Iris pigment epithelial cell (primary cell): ENCODE data around the gene SMIM14.
"Not testable (repeated sequence)": the region's sequence is repeated elsewhere in the genome, so short reads cannot be mapped to it uniquely, and the experiment has no call there.

ENCODE experiments used
- DNase-seq: peaks from one replicate; pipeline ENCODE4 v3.0.0-alpha.2; 2011; ENCODE audit warnings: low read depth

SMIM14 gene

DNA sequence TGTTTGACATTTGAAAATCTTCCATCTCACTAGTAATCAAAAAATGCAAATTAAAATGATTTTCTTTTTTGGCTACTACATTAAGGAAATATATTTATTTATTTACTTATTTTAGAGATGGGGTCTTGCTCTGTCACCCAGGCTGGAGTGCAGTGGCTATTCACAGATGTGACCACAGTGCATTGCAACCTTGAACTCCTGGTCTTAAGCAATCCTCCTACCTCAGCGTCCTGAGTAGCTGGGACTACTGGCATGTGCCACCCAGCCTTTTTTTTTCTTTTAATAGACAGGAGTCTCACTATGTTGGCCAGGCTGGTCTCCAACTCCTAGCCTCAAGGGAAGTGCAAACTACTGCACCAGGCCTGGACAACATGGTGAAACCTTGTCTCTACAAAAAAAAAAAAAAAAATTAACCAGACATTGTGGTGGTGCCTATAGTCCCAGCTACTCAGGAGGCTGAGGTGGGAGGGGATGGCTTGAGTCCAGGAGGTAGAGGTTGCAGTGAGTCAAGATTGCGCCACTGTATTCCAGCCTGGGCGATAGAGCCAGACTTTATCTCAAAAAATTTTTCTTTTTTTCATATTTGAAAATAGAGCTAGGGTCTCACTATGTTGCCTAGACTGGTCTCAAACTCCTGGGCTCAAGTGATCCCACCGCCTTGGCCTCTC is 4.4 kb upstream of the SMIM14 start:
- DNase-seq = peak; percentile 80

DNA sequence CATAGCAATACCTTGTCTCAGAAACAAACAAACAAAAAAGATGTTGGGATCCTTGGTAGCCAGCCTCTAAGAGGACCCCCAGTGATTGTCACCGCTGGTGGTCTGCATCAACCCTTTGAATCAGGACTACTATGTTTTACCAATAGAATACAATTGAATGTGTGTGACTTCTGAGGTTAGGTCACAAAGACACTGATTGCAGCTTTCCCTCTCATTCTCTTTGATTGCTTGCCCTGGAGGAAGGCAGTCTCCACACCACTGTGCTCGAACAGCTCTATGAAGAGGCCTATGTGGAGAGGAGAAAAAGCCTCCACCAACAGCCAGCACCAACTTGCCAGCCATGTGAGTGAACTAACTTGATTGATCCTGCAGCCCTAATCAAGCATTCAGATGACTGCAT is 2.8 kb upstream of the SMIM14 start:
- no peak for DNase-seq

DNA sequence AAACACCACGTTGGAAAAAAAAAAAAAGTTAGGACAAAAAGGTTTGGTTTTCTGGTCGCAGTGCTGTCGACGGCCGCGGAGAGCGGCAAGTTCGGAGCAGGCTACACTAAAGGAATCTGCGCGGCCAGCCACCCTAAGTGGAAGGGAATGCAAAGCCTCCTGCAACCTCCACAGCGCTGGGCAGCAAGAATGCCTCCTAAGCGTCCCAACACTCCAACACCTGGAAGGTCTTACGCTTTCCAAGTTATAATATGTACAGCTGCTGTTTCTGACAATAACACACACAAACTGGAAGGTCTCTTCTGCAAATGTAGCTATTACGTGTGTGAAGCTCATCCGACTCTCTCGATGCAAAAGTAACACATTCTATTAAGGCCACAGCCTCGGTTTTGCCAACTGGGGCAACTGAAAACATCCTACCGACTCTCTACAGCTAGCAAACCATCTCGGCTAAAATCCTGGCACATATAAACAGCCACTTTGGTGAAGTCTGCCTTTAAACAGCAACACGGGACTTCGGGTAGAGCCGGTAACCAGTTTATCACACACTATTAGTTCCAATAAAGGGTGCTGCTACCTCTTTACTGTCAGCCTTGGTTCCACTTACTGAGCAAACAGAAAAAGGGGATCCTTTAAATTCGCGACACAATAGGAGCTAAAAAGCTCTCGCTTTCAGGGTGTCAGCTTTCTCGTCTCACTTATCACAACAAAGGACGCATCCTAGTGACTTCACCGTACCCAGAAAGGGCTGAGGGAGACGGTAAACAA is 895 bp downstream of the SMIM14 start:
- peak; percentile 77 for DNase-seq

DNA sequence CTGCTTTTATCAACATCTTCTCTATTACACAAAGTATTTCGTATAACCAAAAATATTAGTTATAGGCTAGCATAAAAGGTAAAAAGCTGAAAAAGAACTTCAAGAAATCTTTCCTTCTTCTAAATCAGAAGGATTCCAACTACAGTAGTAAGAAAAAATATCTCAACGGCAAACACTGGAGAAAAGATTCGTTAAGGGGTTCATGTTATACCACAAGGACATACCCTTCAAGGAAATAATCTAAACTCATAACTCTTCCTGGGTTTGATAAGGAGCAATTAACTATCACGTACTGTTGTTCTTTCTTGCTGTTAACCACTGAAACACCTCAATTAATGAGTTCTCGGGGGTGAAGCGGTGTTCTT is 1.5 kb downstream of the SMIM14 start:
- DNase-seq = no peak

DNA sequence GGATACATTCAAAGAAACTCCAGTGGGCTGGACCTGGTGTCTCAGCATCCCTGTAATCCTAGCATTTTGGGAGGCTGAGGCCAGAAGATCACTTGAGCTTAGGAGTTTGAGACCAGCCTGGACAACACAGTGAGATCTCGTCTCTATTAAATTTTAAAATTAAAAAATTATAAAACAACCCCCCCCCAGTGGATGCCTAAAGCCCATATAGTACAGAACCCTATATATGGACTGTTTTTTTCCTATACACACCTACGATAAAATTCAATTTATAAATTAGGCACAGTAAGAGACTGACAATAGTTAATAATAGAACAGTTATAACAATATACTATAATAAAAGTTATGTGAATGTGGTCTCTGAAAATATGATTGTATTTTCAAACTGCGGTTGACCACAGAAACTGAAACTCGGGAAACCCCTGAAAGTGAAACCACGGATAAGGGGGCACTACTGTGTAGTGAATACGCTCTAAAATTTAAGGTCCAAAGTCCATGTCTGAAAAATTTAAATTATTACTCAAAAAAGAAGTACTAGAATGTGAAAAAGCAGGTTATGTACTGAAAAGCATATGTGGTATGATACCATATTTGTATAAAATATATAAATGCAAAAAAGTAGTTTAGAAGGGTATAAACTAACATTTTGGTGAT is 2.0 kb downstream of the SMIM14 start:
- DNase-seq = peak; percentile 47

DNA sequence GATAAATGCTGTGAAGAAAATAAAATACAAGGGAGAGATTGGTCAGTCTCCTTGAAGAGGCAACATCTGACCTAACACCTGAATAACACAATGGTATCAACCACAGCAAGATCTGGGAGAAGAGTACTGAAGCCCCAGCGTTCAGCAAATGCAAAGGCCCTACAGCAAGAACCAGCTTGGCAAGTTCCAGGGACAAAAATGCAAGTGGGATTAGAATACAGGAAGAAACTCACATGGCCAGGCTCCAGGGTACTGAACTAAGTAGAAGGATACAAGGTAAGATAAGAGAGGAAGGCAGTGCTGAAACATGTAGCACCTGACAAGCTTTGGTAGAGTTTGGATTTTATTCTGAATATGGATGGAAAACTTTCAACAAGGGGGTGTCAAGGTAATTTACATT is 3.6 kb downstream of the SMIM14 start:
- peak; percentile 28 for DNase-seq

DNA sequence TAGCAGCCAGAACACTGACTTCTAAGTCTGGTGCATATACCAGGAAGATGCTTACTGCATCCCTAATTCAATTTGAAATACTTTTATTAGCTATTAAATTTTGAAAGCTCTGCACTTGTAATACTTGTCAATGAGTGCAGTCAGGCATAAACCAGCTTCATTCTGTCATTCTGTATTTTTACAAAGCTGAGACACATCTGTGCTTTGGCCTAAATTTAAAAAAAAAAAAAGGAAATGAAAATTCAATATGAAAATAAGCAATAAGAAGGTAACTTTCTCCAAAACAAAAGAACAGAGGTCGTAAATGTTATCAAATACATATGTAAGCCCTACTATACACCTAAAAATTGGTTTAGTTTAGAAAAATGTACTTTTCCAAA is 7.0 kb downstream of the SMIM14 start:
- no peak for DNase-seq

DNA sequence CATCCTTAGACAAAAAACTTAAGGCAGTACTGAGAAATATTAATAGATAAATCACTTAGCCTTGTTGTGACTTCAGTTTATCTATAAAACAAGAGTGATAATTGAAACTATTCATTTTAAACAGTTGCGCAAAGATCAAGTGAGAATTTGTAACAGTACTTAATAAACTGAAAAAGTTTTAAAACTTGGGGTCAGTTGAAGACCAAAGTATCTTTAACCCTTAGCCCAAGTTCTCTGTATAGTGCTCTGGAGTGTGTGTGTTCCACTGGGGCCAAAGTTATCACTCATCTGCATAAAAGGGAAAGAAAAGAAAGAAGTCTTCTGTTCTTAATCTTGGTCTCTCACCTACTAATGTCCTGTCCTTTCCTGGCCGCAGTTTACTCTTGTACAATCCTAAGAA is 11.3 kb downstream of the SMIM14 start:
- no peak for DNase-seq

DNA sequence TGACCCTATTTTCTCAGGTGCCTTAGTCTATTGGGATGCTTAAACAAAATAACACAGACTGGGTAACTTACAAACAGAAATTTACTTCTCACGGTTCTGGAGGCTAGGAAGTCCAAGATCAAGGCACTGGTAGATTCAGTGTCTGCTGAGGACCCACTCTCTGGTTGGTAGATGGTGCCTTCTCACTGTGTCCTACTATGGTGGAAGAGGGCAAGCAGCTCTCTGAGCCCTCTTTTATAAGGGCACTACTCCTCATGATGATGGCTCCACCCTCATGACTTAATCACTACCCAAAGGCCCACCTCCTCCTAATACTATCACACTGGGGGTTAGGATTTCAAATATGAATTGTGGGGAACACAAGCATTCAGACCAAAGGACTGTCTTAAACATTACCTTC is 11.8 kb downstream of the SMIM14 start:
- DNase-seq = no peak

DNA sequence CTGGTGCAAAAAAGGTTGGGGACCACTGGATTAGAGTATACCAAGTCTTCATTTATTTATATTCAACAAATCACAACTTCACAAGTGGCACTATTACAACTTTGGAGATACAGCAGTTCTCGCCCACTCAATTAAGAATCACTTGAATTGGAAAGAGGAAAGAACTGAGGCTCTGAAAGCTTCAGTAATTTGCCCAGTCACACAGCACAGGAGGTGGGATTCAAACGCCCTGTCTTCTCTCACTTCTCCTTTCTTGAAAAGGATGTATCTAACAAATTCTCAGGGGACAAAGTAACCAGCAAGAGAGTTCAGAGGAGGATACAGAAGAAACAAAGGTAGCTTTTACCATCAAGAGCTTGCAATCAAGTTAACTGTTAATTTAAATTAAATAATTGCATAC is 12.4 kb downstream of the SMIM14 start:
- DNase-seq = no peak

DNA sequence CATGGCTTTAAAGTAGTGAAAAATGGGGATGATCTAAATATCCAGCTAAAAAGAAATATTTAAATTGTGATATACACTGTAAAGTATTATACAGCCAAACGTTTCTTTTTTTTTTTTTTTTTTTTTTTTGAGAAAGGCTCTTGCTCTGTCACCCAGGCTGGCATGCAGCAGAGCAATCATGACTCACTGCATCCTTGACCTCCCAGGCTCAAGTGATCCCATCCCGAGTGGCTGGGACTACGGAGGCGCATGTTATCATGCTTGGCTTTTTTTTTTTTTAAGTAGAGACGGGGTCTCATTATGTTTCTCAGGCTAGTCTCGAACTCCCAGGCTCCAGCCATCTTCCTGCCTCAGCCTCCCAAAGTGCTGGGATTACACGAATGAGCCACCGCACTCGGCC is 17.1 kb downstream of the SMIM14 start:
- peak; percentile 72 for DNase-seq

DNA sequence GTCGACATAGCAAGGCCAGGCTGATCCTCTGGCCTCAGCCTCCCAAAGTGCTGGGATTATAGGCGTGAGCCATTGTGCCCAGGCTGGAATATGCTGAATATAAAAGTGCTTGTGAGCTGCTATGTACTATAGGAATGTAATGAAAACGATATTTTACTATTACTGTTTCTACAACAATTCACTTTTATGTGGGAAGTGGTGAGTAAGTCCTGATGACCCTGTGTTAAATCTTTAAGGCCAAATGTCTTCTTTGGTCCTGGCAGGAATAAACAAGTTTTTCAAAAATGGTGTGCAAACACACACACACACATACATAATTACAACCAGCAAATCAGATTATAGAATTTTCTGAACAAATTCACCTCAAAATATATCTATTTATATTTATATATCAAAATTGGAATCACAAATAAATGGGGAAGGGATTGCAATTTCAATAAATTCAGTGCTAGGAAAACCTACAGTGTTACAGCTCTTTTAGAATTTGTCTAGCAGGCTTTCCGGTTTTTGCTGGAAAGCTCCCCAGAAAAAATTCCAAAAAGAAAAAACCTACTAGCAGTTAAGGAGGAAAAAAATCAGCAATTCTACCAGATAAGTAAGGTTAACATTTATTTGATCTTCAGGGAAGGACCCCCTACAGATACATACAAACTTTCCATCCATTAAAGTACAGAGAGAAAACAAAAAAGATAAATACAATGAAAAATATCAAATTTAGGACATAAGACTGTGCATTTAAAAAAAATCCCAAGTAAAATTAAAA is 17.9 kb downstream of the SMIM14 start:
- peak; percentile 43 for DNase-seq

DNA sequence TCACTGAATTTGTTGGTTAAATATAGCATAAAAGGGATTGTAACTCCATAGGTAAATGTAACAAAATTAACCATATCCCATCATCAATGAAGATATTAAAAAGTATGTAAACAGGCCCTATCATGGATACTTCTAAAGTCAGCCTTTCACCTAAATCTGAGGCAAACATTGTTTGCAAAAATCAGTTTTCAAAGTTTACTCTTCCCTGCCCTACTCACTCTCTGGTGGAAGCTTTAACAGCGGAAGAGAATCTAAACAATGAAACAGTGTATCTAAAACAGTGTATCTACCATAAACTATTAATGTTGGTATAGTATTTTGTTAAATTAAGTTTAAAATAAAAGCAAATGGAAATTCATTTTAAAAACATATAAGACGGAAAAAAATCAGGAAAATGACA is 21.1 kb downstream of the SMIM14 start:
- DNase-seq = no peak

DNA sequence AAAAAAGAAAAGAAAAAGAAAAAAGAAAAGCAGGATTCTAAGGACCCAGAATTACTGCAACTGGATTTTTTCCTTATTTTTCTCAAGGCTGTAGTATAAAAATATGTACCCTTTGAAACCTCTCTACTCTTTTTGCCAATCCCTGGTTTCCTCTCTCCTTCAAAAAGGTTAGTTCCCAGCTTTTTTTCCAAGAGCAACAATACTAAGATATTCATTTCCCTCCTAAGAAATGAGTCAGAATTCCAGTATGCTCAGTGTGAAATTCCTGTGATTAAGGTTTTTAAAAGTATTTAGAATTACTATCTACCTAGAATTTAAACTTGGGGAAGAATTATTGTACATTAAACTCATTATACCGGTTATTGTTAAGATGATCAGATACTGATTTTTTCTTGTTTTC is 22.0 kb downstream of the SMIM14 start:
- no peak for DNase-seq

DNA sequence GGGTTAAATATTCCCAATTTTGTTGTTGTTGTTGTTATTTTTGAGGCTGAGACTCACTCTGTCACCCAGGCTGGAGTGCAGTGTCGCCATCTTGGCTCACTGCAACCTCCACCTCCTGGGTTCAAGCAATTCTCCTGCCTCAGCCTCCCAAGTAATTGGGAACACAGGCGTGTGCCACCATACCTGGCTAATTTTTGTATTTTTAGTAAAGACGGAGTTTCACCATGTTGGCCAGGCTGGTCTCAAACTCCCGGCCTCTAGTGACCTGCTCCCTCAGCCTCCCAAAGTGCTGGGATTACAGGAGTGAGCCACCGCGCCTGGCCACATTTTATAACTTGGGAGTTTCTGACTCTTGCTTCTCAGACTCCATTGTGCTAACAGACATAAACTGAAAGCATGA is 22.6 kb downstream of the SMIM14 start:
- DNase-seq = not testable (repeated sequence)

DNA sequence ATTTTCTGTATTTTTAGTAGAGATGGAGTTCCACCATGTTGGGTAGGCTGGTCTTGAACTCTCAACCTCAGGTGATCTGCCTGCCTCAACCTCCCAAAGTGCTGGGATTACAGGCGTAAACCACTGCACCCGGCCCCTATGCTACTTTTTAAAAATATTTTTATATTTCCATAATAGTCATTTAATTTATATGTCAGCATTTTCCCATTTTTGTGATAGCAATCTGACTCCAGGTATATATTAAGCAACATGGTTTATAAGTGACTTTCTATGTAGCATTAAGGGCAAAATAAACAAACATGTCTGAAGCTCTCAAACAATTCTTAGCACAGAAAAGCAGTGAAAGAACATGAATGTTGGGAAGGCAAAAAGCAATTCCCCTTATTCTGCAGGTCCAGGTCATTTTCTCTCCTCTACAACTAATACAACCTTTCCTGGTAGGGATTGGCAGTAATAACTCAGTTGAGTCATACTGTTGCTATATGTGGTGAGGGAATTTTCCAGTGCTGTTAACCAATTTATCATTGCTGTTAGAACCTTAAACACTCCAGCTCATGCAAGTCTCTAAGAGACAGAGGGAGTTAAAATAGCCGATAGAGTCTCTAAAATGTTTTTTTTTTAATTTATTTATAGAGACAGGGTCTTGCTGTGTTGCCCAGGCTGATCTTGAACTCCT is 24.0 kb downstream of the SMIM14 start:
- DNase-seq = peak; percentile 84

DNA sequence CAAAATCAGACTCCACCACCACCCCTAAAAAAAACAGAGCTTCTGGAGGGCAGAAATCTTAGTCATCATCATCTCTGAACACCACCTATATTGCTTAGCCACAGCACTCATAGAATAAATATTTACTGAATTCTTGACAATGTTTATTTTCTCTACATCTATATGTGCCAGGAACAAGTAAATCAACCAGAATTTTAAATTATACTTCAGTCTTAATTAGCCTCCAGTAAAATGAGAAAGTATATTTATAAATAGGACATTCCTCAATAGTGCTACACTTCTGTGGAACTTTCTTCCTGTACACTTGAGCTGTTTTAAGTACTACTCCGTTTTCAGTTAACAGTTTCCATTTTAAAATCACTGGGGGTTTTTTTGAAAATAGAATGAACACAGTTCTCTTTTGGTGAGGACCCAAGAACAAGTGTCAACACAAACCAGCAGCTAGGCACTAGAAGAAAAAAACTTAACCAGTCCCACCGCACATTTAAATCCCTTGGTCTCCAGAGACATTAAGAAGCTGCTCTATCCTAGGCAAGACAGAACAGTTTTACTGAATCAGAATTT is 25.5 kb downstream of the SMIM14 start:
- peak; percentile 47 for DNase-seq

DNA sequence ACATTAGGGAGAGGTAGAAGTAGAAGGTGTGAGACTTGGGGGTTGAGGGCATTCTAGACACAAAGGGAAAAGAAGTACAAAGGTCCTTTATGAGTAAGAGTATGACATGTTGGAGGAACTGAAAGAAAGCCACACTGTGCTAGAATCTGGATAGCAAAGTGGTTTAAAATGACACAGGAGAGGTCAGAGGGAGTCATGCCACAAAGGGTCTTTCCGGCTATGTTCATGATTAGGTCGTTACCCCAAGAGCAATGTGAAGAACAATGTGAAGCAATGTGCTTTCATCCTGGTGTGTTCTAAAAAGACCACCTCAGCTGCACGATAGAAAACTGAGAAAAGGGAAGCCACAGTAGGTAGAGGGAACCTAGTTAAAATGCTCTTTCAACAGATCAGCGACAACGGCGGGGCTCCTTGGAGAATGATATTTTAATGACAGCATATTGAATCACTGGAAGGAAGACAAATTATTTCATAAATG is 29.2 kb downstream of the SMIM14 start:
- no peak for DNase-seq

DNA sequence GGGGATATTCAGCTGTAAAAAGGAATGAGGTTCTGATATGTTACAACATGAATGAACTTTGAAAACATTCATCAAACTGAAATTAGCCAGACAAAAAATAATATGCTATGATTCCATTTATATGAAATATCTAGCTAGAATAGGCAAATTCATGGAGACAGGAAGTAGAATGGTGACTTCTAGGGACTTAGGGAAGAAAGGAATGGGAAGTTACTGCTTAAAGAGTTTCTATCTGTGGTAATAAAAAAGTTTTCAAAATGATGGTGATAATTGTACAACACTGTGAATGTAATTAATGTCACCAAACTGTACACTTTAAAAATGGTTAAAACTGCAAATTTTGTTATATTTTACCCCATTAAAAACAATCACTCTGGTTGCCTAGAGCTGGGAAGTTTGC is 30.2 kb downstream of the SMIM14 start:
- no peak for DNase-seq

DNA sequence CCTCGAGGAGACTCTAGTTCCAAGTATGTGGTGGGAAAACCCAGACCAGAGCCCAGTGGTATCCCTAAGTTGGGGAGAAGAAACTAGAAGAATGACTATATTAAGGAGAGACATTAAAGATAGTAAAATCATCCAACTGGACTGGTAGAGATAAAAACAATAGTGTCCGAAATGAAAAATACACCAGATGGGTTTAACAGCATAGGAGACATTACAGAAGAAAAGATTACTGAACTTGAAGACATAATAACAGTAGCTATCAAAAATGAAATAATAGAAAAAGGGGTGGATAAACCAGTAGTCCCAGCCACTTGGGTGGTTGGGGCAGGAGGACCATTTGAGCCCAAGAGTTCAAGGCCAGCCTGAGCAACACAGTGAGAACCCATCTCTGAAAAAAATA is 31.9 kb downstream of the SMIM14 start:
- DNase-seq = no peak

DNA sequence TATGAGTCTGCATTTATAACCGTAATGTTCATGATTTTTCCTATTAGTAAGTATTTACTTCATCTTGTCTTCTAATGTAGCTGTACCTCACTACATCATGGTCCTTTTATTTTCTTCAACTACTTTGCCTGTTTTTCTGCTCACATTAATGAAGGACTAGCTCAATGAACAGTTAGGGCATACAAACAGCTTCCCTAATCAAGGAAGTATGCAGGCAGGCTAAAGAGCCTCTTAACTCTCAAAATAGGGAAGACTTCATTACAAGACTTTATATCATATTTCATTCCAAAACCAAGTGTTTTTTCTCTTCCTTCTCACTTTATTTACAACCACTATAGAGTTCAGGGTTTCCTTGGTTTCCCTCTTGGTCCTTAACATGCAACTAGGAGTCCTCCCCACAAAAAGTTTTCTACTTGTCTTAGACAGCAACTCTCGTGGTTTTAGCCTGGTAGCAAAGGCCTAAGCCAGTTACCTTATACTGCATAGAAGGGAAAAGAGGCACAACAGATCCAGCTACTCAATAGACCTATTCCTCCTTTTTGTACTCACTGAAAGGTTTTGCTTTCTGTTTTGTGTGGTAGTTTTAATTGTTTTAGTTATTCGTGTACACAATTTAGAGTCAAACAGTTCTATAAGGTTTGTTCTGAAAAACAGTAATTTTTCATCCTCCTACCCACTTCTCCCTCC is 40.8 kb downstream of the SMIM14 start:
- DNase-seq = no peak
